Naive thymus-derived CD4-positive, alpha-beta T cell (primary cell): Measurements from ENCODE around the gene LTA4H. TPM values are rescaled to one million over a fixed set of nuclear protein-coding genes. Genes with fewer than 3 reads are reported as not detected.

Experiments
- ATAC-seq: fragments of 150-1000 bp; cut with Tn5 transposase; 2 replicates; pipeline ENCODE4 v1.10.0; 2021; ENCODE audit warnings: mild to moderate bottlenecking, moderate library complexity
- CTCF ChIA-PET: fragments of 350-600 bp; sonication (Branson Sonifier 250); formaldehyde crosslinking; loops from one replicate; lab custom pipeline; 2021; ENCODE audit warnings: antibody characterized with exemption; lab: Charles Lee
- POLR2A ChIA-PET: fragments of 350-600 bp; sonication (Branson Sonifier 250); formaldehyde crosslinking; loops from one replicate; lab custom pipeline; 2021; ENCODE audit warnings: antibody characterized with exemption, inconsistent platforms; lab: Charles Lee
- DNase-seq, 9 donors: peaks; one replicate each; pipeline versions ENCODE4 v3.0.0 to v3.0.0-alpha.2; 2020 to 2022; ENCODE audit warnings: mixed read lengths in 1 of 9
- H3K27ac ChIP-seq: one replicate; pipeline ENCODE4 v1.7.0; 2013; ENCODE audit warnings: mild to moderate bottlenecking, low read depth, low read length, moderate library complexity
- H3K27me3 ChIP-seq, 2 donors: one replicate each; pipeline ENCODE4 v1.7.0; 2013; ENCODE audit warnings: low read length in 2 of 2, mild to moderate bottlenecking in 2 of 2, moderate library complexity in 2 of 2; ENCODE audit not compliant: control insufficient read depth in 2 of 2, insufficient read depth in 2 of 2
- H3K36me3 ChIP-seq, 3 experiments: 1 replicate in 2 of 3; 2 replicates in 1 of 3; pipeline ENCODE4 v1.7.0; 2013; ENCODE audit warnings: low read length in 3 of 3, mild to moderate bottlenecking in 3 of 3, moderate library complexity in 1 of 3; ENCODE audit not compliant: insufficient read depth in 3 of 3, control insufficient read depth in 2 of 3
- H3K4me1 ChIP-seq, 2 donors: one replicate each; pipeline ENCODE4 v1.7.0; 2013; ENCODE audit warnings: low read length in 2 of 2, mild to moderate bottlenecking in 2 of 2, moderate library complexity in 1 of 2; ENCODE audit not compliant: control insufficient read depth in 2 of 2, insufficient read depth in 2 of 2
- H3K4me3 ChIP-seq: 2 replicates; pipeline ENCODE4 v1.7.0; 2013; ENCODE audit warnings: mild to moderate bottlenecking, low read length
- H3K9me3 ChIP-seq, 3 experiments: 1 replicate in 2 of 3; 2 replicates in 1 of 3; pipeline ENCODE4 v1.7.0; 2013; ENCODE audit warnings: low read length in 3 of 3; ENCODE audit not compliant: control insufficient read depth in 2 of 3
- H3K27ac Mint-ChIP-seq, 9 donors: one replicate each; pipeline ENCODE4 v1.8.0; 2020 to 2022; ENCODE audit warnings: mixed read lengths in 9 of 9, mild to moderate bottlenecking in 8 of 9, moderate library complexity in 5 of 9, inconsistent platforms in 2 of 9
- H3K27me3 Mint-ChIP-seq, 5 donors: one replicate each; pipeline ENCODE4 v1.8.0; 2021 to 2022; ENCODE audit warnings: mixed read lengths in 5 of 5, mild to moderate bottlenecking in 1 of 5
- H3K36me3 Mint-ChIP-seq, 5 donors: one replicate each; pipeline ENCODE4 v1.8.0; 2020 to 2022; ENCODE audit warnings: mixed read lengths in 5 of 5, mild to moderate bottlenecking in 3 of 5, inconsistent platforms in 1 of 5
- H3K4me1 Mint-ChIP-seq, 7 donors: one replicate each; pipeline ENCODE4 v1.8.0; 2020 to 2022; ENCODE audit warnings: mixed read lengths in 7 of 7, mild to moderate bottlenecking in 3 of 7, inconsistent platforms in 1 of 7
- H3K4me3 Mint-ChIP-seq, 10 donors: one replicate each; pipeline ENCODE4 v1.8.0; 2020 to 2022; ENCODE audit warnings: mild to moderate bottlenecking in 10 of 10, mixed read lengths in 10 of 10, moderate library complexity in 6 of 10, inconsistent platforms in 2 of 10
- H3K9me3 Mint-ChIP-seq, 11 donors: one replicate each; pipeline ENCODE4 v1.8.0; 2020 to 2022; ENCODE audit warnings: mixed read lengths in 11 of 11, mild to moderate bottlenecking in 4 of 11, inconsistent platforms in 1 of 11, moderate library complexity in 1 of 11
- intact Hi-C, 2 donors: fragments of 100-400 bp; cut with micrococcal nuclease; formaldehyde crosslinking; loops; one replicate each; pipeline ENCODE4 v1.15.1; 2023
- polyA plus RNA-seq, 2 donors: library from polyadenylated mRNA; unstranded; fragments of 300-500 nt; fragmentation: Illumina TruSeq; gene quantifications; one replicate each; pipeline ENCODE4 v1.2.3, GENCODE V29; 2021
- total RNA-seq, 6 experiments: library from RNA in 5 of 6; stranded (reverse) in 5 of 6; gene quantifications; 1 replicate in 5 of 6; 2 replicates in 1 of 6; pipeline ENCODE4 v1.2.3 and lab custom pipeline; 2021 to 2026

LTA4H gene
- total and polyA plus RNA-seq, 7 experiments from 2014 or later, result 52.5 to 151 (median 70.8) TPM

DNA sequence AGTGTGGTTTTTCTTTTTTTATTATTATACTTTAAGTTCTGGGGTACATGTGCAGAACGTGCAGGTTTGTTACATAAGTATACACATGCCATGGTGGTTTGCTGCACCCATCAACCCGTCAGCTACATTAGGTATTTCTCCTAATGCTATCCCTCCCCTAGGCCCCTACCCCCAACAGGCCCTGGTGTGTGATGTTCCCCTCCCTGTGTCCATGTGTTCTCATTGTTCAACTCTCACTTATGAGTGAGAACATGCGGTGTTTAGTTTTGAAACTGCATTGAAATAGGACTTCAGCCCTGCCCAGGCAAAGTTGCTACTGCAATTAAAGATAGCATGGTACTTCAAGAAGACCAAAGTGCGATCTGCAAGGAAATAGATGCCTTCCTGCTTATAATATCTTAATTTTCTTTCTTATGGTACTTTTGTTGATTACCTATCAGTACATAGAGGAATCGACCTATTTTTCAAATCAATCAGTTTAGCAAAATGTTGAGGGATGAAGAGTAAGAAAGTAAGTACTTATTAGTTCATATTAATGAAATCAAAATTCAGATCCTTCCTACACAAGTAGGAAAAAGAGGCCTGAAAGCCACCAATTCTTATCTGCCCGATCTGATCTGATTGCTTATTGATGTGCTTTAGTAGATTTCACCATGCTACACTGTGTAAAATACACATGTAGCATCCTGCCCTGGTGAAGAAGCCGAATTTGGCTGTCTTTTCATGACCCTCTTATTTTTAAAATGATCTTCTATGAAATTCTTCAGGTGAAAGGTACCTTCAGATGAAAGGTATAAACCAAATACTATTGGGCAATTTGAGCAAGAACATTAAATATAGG is 1.6 kb downstream of the LTA4H start:
- ChIA-PET CTCF (no interaction called here), POLR2A (no interaction called here)
- ATAC-seq, result no peak
- Mint-ChIP-seq H3K27ac (no peak overlapping the region), H3K9me3 (peaks cover 0 to 2% (median 0%) of the 10 kb centered on the region in 11 donors), H3K27me3 (no peaks in the 10 kb centered on the region), H3K36me3 (peaks cover 0 to 14% (median 0%) of the 10 kb centered on the region in 5 donors), H3K4me1 (peaks cover 10 to 31% (median 28%) of the 10 kb centered on the region in 7 donors), H3K4me3 (peak overlapping the region in 4 of 10 donors; percentile 5 to 68 (median 48))
- no peak overlapping the region for H3K4me3 ChIP-seq
- no peak overlapping the region for H3K27ac ChIP-seq
- intact Hi-C loops, result loop anchor here (2.0 to 10.0 kb wide), 4 partner anchors 91 to 873 kb away; partner anchors contain the start of genes AMDHD1 (in 1 of the 2), CCDC38 (in 1 of the 2), CFAP54 (in 1 of the 2) and METAP2 (in 1 of the 2)
- H3K36me3 ChIP-seq, result peaks cover 0 to 8% (median 0%) of the 10 kb centered on the region in 3 experiments
- peaks cover 4 to 9% of the 10 kb centered on the region in 2 donors for H3K4me1 ChIP-seq
- no peaks in the 10 kb centered on the region for H3K9me3 ChIP-seq
- H3K27me3 ChIP-seq, result no peaks in the 10 kb centered on the region
- DNase-seq, result no peak

- POLR2A ChIA-PET, result no interaction called here
- peaks cover 0 to 23% (median 0%) of the 10 kb centered on the region in 3 experiments for H3K36me3 ChIP-seq
- Mint-ChIP-seq H3K9me3 (peaks cover 0 to 2% (median 0%) of the 10 kb centered on the region in 11 donors), H3K27me3 (no peaks in the 10 kb centered on the region), H3K27ac (peak overlapping the region in 2 of 9 donors; percentile 56 to 64), H3K4me3 (peak overlapping the region in 1 of 10 donors; percentile 16), H3K36me3 (peaks cover 0 to 24% (median 13%) of the 10 kb centered on the region in 5 donors), H3K4me1 (peaks cover 14 to 31% (median 28%) of the 10 kb centered on the region in 7 donors)
- DNase-seq, result no peak
- CTCF ChIA-PET, result no interaction called here
- no peaks in the 10 kb centered on the region for H3K27me3 ChIP-seq
- intact Hi-C loops, result loop anchor here in 1 of 2 donors (10.0 kb wide), 1 partner anchor 555 kb away; the partner anchor contains the start of gene METAP2
- no peak for ATAC-seq
- H3K9me3 ChIP-seq, result no peaks in the 10 kb centered on the region
- H3K27ac ChIP-seq, result no peak overlapping the region
- H3K4me1 ChIP-seq, result peaks cover 3 to 9% of the 10 kb centered on the region in 2 donors
- no peak overlapping the region for H3K4me3 ChIP-seq
These were observed 5.6 kb downstream of the LTA4H start for GRCh38 chr12:96029826-96030225.

DNA sequence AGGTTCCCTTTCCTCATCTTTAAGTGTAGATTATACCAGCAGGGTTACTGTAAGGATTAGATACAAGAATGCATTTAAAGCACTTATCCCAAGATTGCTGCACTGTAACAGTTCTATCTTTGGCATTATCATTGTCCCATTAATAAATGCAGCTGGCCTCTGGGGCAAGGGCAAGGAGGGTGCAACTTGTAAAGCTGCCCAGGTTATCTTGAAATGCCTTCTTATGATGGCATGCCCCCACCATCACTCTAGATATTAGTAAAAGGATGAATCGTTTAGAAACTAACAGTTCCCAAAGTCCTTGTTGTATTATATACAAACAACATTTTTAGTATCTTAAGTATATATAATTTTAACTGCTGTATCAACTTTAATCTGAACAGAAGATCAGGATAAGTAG is 6.8 kb downstream of the LTA4H start:
- Mint-ChIP-seq H3K4me1 (peaks cover 11 to 31% (median 28%) of the 10 kb centered on the region in 7 donors), H3K27me3 (no peaks in the 10 kb centered on the region), H3K36me3 (peaks cover 0 to 24% (median 13%) of the 10 kb centered on the region in 5 donors), H3K9me3 (peaks cover 0 to 2% (median 0%) of the 10 kb centered on the region in 11 donors), H3K27ac (no peak overlapping the region), H3K4me3 (no peak overlapping the region)
- H3K27me3 ChIP-seq, result no peaks in the 10 kb centered on the region
- ChIA-PET POLR2A (no interaction called here), CTCF (interaction anchor here (0.5 kb wide), 1 partner anchor 88 kb away, joined by 3 read pairs; no protein-coding TSS in a partner anchor)
- DNase-seq (no peak), ATAC-seq (no peak)
- no peaks in the 10 kb centered on the region for H3K4me1 ChIP-seq
- no peak overlapping the region for H3K27ac ChIP-seq
- intact Hi-C loops, result no loop called here
- H3K9me3 ChIP-seq, result no peaks in the 10 kb centered on the region
- H3K36me3 ChIP-seq, result peaks cover 0 to 28% (median 0%) of the 10 kb centered on the region in 3 experiments
- H3K4me3 ChIP-seq, result no peak overlapping the region

GRCh38 chr12:96026331-96026730 is 9.1 kb downstream of the LTA4H start:
- peaks cover 0 to 48% (median 0%) of the 10 kb centered on the region in 3 experiments for H3K36me3 ChIP-seq
- H3K27ac Mint-ChIP-seq, result no peak overlapping the region

DNA sequence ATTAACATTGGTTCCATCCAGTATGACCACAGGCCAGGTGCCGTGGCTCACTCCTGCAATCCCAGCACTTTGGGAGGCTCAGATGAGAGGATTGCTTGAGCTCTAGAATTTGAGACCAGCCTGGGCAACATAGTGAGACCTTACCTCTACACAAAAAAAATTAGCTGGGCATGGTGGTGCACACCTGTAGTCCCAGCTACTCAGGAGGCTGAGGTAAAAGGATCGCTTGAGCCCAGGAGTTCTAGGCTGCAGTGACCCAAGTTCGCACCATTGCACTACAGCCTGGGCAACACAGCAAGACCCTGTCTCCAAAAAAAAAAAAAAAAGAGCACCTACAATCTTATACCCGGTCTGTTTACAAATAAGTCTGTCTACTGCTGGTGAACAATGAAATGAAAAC is 9.9 kb downstream of the LTA4H start:
- no peak for ATAC-seq
- POLR2A ChIA-PET, result no interaction called here

More at GRCh38 chr12:96026331-96026730, 9.1 kb downstream of the LTA4H start:
- peaks cover 0 to 40% (median 24%) of the 10 kb centered on the region in 5 donors for H3K36me3 Mint-ChIP-seq
- no peaks in the 10 kb centered on the region for H3K27me3 Mint-ChIP-seq
- Histone ChIP-seq H3K4me1 (no peaks in the 10 kb centered on the region), H3K4me3 (no peak overlapping the region), H3K27ac (no peak overlapping the region), H3K27me3 (no peaks in the 10 kb centered on the region), H3K9me3 (no peaks in the 10 kb centered on the region)
- H3K9me3 Mint-ChIP-seq, result peaks cover 0 to 2% (median 0%) of the 10 kb centered on the region in 11 donors
- ChIA-PET POLR2A (no interaction called here), CTCF (interaction anchor here (0.6 kb wide), 1 partner anchor 46 kb away, joined by 3 read pairs; no protein-coding TSS in a partner anchor)
- no peak overlapping the region for H3K4me3 Mint-ChIP-seq
- intact Hi-C loops, result no loop called here
- no peak for DNase-seq
- peaks cover 10 to 24% (median 18%) of the 10 kb centered on the region in 7 donors for H3K4me1 Mint-ChIP-seq
- ATAC-seq, result no peak

DNA sequence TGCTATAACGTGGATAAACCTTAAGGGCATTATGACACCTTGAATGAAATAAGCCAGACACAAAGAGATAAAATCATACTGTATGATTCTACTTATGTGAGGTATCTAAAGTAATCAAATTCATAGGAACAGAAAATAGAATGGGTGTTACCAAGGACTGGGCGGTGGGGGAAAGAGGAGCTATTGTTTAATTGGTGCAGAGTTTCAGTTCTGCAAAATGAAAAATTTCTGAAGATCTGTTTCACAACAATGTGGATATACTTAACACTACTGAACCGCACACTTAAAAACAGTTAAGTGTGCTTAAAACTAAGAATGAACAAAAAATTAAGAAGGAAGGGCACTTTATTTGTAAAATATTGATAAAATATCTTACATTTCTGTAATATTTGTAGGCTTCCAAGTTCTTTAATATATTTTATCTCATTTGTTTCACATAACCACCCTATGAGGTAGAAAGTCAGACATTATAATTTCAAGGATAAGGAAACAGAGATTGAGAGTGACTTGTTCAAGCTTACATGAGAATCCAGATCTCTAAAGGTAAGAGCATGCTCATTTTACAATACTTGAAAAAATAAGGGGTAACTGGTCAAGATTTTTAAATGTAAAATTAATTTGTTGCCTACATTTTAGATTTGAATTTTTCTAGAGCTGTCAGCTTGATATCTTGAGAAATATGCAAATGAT is 14.9 kb downstream of the LTA4H start:
- Histone ChIP-seq H3K27ac (no peak overlapping the region), H3K4me3 (no peak overlapping the region), H3K4me1 (no peaks in the 10 kb centered on the region), H3K36me3 (peaks cover 0 to 62% (median 3%) of the 10 kb centered on the region in 3 experiments), H3K27me3 (no peaks in the 10 kb centered on the region), H3K9me3 (no peaks in the 10 kb centered on the region)
- no peak overlapping the region for H3K4me3 Mint-ChIP-seq
- intact Hi-C loops, result no loop called here
- ChIA-PET CTCF (interaction anchor here (0.6 to 1.2 kb wide), 3 partner anchors 8 to 53 kb away, joined by 3 to 4 read pairs (median 4); no protein-coding TSS in a partner anchor), POLR2A (no interaction called here)
- ATAC-seq (peak; percentile 72), DNase-seq (no peak)
- peaks cover 0 to 5% (median 0%) of the 10 kb centered on the region in 7 donors for H3K4me1 Mint-ChIP-seq
- H3K27ac Mint-ChIP-seq, result no peak overlapping the region
- H3K27me3 Mint-ChIP-seq, result no peaks in the 10 kb centered on the region
- peaks cover 0 to 52% (median 23%) of the 10 kb centered on the region in 5 donors for H3K36me3 Mint-ChIP-seq
- no peaks in the 10 kb centered on the region for H3K9me3 Mint-ChIP-seq

More for the DNA sequence above, 9.9 kb downstream of the LTA4H start:
- Histone ChIP-seq H3K36me3 (peaks cover 0 to 55% (median 0%) of the 10 kb centered on the region in 3 experiments), H3K27ac (no peak overlapping the region), H3K4me1 (no peaks in the 10 kb centered on the region), H3K4me3 (no peak overlapping the region), H3K9me3 (no peaks in the 10 kb centered on the region), H3K27me3 (no peaks in the 10 kb centered on the region)
- intact Hi-C loops, result no loop called here
- Mint-ChIP-seq H3K4me1 (peaks cover 10 to 17% (median 12%) of the 10 kb centered on the region in 7 donors), H3K4me3 (no peak overlapping the region), H3K27ac (no peak overlapping the region), H3K36me3 (peaks cover 0 to 46% (median 23%) of the 10 kb centered on the region in 5 donors), H3K9me3 (peaks cover 0 to 2% (median 0%) of the 10 kb centered on the region in 11 donors), H3K27me3 (no peaks in the 10 kb centered on the region)
- CTCF ChIA-PET, result interaction anchor here (0.6 kb wide), 1 partner anchor 45 kb away, joined by 3 read pairs; no protein-coding TSS in a partner anchor
- DNase-seq, result no peak
